HepG2 (cell line): ENCODE measurements around the gene DDRGK1. TPM values are rescaled to one million over a fixed set of nuclear protein-coding genes. Genes with fewer than 3 reads are reported as not detected.

Source experiments
- CENPX ChIP-seq: sonication (generic); formaldehyde crosslinking; IDR thresholded peaks from 2 replicates; pipeline ENCODE4 v1.9.0; 2021; ENCODE audit warnings: mild to moderate bottlenecking, missing genetic modification reagents, moderate library complexity
- EHMT2 ChIP-seq: fragments of 200-600 bp; sonication (generic); IDR thresholded peaks from 2 replicates; pipeline ENCODE4 v1.7.0; 2017; ENCODE audit warnings: antibody characterized with exemption, low read depth, low read length, borderline replicate concordance
- ESRRA ChIP-seq: sonication (generic); formaldehyde crosslinking; IDR thresholded peaks from 2 replicates; pipeline ENCODE4 v1.5.1; 2020; ENCODE audit warnings: mild to moderate bottlenecking, low read depth, missing genetic modification reagents
- ETV5 ChIP-seq: IDR thresholded peaks from 2 replicates; pipeline ENCODE4 v1.6.1; 2018; ENCODE audit warnings: missing biosample characterization, missing genetic modification reagents, inconsistent platforms, borderline replicate concordance
- GLMP ChIP-seq: sonication (generic); formaldehyde crosslinking; IDR thresholded peaks from 2 replicates; pipeline ENCODE4 v1.9.0; 2021; ENCODE audit warnings: missing genetic modification reagents, mild to moderate bottlenecking, borderline replicate concordance
- MXI1 ChIP-seq: IDR thresholded peaks from 3 replicates; pipeline ENCODE4 v1.6.1; 2012; ENCODE audit warnings: low read depth, low read length, inconsistent platforms, borderline replicate concordance
- RXRB ChIP-seq: IDR thresholded peaks from 2 replicates; pipeline ENCODE4 v1.6.1; 2016; ENCODE audit warnings: borderline replicate concordance, missing genetic modification reagents, missing compliant biosample characterization
- SAFB2 ChIP-seq: sonication (generic); formaldehyde crosslinking; IDR thresholded peaks from 2 replicates; pipeline ENCODE4 v1.5.1; 2020; ENCODE audit warnings: missing genetic modification reagents, low read depth, mild to moderate bottlenecking, borderline replicate concordance
- SATB2 ChIP-seq: sonication (generic); formaldehyde crosslinking; IDR thresholded peaks from 2 replicates; pipeline ENCODE4 v1.5.0; 2020; ENCODE audit warnings: missing genetic modification reagents
- TBL1XR1 ChIP-seq: fragments of 150-350 bp; IDR thresholded peaks from 2 replicates; pipeline ENCODE4 v1.6.1; 2014; ENCODE audit warnings: borderline replicate concordance, low read length; ENCODE audit not compliant: partially characterized antibody
- ZBTB21 ChIP-seq: sonication (generic); formaldehyde crosslinking; IDR thresholded peaks from 2 replicates; pipeline ENCODE4 v1.4.0; 2020; ENCODE audit warnings: missing genetic modification reagents
- ZNF225 ChIP-seq: sonication (generic); formaldehyde crosslinking; IDR thresholded peaks from 2 replicates; pipeline ENCODE4 v1.4.0; 2020; ENCODE audit warnings: mild to moderate bottlenecking, missing genetic modification reagents
- ZNF235 ChIP-seq: sonication (generic); formaldehyde crosslinking; IDR thresholded peaks from 2 replicates; pipeline ENCODE4 v1.8.1; 2023; ENCODE audit warnings: mild to moderate bottlenecking, missing genetic modification reagents, borderline replicate concordance
- ZNF317 ChIP-seq: sonication (generic); formaldehyde crosslinking; IDR thresholded peaks from 2 replicates; pipeline ENCODE4 v1.5.0; 2020; ENCODE audit warnings: mild to moderate bottlenecking, missing genetic modification reagents
- ZNF530 ChIP-seq: sonication (generic); formaldehyde crosslinking; IDR thresholded peaks from 2 replicates; pipeline ENCODE4 v1.5.0; 2020; ENCODE audit warnings: low read depth, mild to moderate bottlenecking, missing genetic modification reagents
- polyA plus RNA-seq, 8 experiments: library from polyadenylated mRNA; depleted of rRNA in 3 of 8; stranded (reverse) in 7 of 8; unstranded in 1 of 8; fragments of >200 nt; fragmentation: Illumina TruSeq in 4 of 8; extraction: Trizol in 4 of 8; gene quantifications; 2 replicates each; pipeline versions ENCODE4 v1.2.1 to v1.2.3, GENCODE V29; 2011 to 2016; ENCODE audit warnings: low read depth in 4 of 8, missing spikeins in 1 of 8, mixed read lengths in 1 of 8; ENCODE audit not compliant: insufficient read depth in 1 of 8
- total RNA-seq, 5 experiments: library from RNA; depleted of rRNA; stranded (reverse); fragments of >200 nt; fragmentation: Illumina TruSeq; extraction: Trizol; gene quantifications; 2 replicates each; pipeline ENCODE4 v1.2.3, GENCODE V29; 2016; ENCODE audit warnings: low read depth in 1 of 5
- TF ChIP-seq, protein P1 (sequence below): sonication (generic); formaldehyde crosslinking; IDR thresholded peaks from 2 replicates; pipeline ENCODE4 v1.4.0; 2020; ENCODE audit warnings: missing genetic modification reagents
- TF ChIP-seq, protein P2 (sequence below): IDR thresholded peaks from 2 replicates; pipeline ENCODE4 v1.6.1; 2016; ENCODE audit warnings: mild to moderate bottlenecking
- TF ChIP-seq, protein P3 (sequence below): sonication (generic); formaldehyde crosslinking; IDR thresholded peaks from 2 replicates; pipeline ENCODE4 v1.4.0; 2020; ENCODE audit warnings: missing genetic modification reagents
- TF ChIP-seq, protein P4 (sequence below): sonication (generic); formaldehyde crosslinking; IDR thresholded peaks from 2 replicates; pipeline ENCODE4 v1.5.0; 2020; ENCODE audit warnings: missing genetic modification reagents

Gene DDRGK1
- total and polyA plus RNA-seq, 2 of the 13 experiments (the other 11 are each of a cell fraction or from before 2014, with no cell fraction given), result 96.7 to 149 TPM

- 0 out of 2 replicates have a peak, but pooled peaks have one; percentile 33 for TF ChIP-seq ZBTB21 (CRISPR knock-in tag)
- peak; percentile 74 for TF ChIP-seq ZNF530 (CRISPR knock-in tag)
- TF ChIP-seq ZNF225 (CRISPR knock-in tag), result peak; percentile 72; the same call in 1 of the 2 replicates
- TF ChIP-seq, protein P1, sequence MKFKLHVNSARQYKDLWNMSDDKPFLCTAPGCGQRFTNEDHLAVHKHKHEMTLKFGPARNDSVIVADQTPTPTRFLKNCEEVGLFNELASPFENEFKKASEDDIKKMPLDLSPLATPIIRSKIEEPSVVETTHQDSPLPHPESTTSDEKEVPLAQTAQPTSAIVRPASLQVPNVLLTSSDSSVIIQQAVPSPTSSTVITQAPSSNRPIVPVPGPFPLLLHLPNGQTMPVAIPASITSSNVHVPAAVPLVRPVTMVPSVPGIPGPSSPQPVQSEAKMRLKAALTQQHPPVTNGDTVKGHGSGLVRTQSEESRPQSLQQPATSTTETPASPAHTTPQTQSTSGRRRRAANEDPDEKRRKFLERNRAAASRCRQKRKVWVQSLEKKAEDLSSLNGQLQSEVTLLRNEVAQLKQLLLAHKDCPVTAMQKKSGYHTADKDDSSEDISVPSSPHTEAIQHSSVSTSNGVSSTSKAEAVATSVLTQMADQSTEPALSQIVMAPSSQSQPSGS, result peak; percentile 60; the same call in 1 of the 2 replicates
- TF ChIP-seq GLMP (CRISPR knock-in tag), result no peak
- TF ChIP-seq SAFB2, result peak; percentile 96
- no peak for TF ChIP-seq TBL1XR1
- peak; percentile 75; the same call in 1 of the 2 replicates for TF ChIP-seq ESRRA (CRISPR knock-in tag)
- TF ChIP-seq, protein P2, sequence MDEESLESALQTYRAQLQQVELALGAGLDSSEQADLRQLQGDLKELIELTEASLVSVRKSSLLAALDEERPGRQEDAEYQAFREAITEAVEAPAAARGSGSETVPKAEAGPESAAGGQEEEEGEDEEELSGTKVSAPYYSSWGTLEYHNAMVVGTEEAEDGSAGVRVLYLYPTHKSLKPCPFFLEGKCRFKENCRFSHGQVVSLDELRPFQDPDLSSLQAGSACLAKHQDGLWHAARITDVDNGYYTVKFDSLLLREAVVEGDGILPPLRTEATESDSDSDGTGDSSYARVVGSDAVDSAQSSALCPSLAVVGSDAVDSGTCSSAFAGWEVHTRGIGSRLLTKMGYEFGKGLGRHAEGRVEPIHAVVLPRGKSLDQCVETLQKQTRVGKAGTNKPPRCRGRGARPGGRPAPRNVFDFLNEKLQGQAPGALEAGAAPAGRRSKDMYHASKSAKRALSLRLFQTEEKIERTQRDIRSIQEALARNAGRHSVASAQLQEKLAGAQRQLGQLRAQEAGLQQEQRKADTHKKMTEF (CRISPR knock-in tag), result peak; percentile 81; the same call in 1 of the 2 replicates
- TF ChIP-seq SATB2 (CRISPR knock-in tag), result peak; percentile 71; the same call in 1 of the 2 replicates
- peak; percentile 91 for TF ChIP-seq ETV5 (CRISPR knock-in tag)
- TF ChIP-seq MXI1, result peak; percentile 96; the same call in 2 of the 3 replicates
- no peak for TF ChIP-seq EHMT2
- TF ChIP-seq RXRB, result peak; percentile 68
- TF ChIP-seq, protein P3, sequence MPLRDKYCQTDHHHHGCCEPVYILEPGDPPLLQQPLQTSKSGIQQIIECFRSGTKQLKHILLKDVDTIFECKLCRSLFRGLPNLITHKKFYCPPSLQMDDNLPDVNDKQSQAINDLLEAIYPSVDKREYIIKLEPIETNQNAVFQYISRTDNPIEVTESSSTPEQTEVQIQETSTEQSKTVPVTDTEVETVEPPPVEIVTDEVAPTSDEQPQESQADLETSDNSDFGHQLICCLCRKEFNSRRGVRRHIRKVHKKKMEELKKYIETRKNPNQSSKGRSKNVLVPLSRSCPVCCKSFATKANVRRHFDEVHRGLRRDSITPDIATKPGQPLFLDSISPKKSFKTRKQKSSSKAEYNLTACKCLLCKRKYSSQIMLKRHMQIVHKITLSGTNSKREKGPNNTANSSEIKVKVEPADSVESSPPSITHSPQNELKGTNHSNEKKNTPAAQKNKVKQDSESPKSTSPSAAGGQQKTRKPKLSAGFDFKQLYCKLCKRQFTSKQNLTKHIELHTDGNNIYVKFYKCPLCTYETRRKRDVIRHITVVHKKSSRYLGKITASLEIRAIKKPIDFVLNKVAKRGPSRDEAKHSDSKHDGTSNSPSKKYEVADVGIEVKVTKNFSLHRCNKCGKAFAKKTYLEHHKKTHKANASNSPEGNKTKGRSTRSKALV (CRISPR knock-in tag), result no peak; the same call in 1 of the 2 replicates
- no peak for TF ChIP-seq ZNF235 (CRISPR knock-in tag)
- TF ChIP-seq, protein P4, sequence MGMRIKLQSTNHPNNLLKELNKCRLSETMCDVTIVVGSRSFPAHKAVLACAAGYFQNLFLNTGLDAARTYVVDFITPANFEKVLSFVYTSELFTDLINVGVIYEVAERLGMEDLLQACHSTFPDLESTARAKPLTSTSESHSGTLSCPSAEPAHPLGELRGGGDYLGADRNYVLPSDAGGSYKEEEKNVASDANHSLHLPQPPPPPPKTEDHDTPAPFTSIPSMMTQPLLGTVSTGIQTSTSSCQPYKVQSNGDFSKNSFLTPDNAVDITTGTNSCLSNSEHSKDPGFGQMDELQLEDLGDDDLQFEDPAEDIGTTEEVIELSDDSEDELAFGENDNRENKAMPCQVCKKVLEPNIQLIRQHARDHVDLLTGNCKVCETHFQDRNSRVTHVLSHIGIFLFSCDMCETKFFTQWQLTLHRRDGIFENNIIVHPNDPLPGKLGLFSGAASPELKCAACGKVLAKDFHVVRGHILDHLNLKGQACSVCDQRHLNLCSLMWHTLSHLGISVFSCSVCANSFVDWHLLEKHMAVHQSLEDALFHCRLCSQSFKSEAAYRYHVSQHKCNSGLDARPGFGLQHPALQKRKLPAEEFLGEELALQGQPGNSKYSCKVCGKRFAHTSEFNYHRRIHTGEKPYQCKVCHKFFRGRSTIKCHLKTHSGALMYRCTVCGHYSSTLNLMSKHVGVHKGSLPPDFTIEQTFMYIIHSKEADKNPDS (CRISPR knock-in tag), result no peak
- TF ChIP-seq CENPX (CRISPR knock-in tag), result no peak
- TF ChIP-seq ZNF317 (CRISPR knock-in tag), result peak; percentile 71; the same call in 1 of the 2 replicates
These were observed 4.9 kb upstream of the DDRGK1 start, which contains the start of gene ITPA (continued) for GRCh38 chr20:3209257-3209945.
